Measurements from ENCODE around the gene PDXP.

PDXP gene

GRCh38 chr22:37619991-37620390 is 38.5 kb upstream of the PDXP start:
- Histone ChIP-seq H3K4me1 (ENCODE audit: control insufficient read depth, insufficient read depth, low read length) (no peaks in the 10 kb centered on the region), H3K9me3 (ENCODE audit: control insufficient read depth, insufficient read depth, low read depth, low read length) (no peaks in the 10 kb centered on the region), H3K27ac (ENCODE audit: extremely low read depth, low read depth, low read length) (no peak overlapping the region), H3K4me3 (ENCODE audit: low read depth, low read length) (no peak overlapping the region), H3K36me3 (ENCODE audit: control insufficient read depth in 2 of 2, insufficient read depth in 1 of 2, low read length in 2 of 2) (peaks cover 22 to 78% of the 10 kb centered on the region in 2 experiments; a peak in 2 of 3 replicates)
- TF ChIP-seq FEZF1 (tag by site-specific recombination; IDR thresholded peaks at IDR 0.05) (no peak), ZNF76 (tag by site-specific recombination; IDR thresholded peaks at IDR 0.05; ENCODE audit: borderline replicate concordance, low read depth) (no peak), ZNF248 (tag by site-specific recombination; IDR thresholded peaks at IDR 0.05) (no peak), YY1 (tag by site-specific recombination; IDR thresholded peaks at IDR 0.05) (no peak), ZNF391 (tag by site-specific recombination; IDR thresholded peaks at IDR 0.05; ENCODE audit: borderline replicate concordance, low read depth) (no peak)
- CTCF ChIA-PET = interaction anchor here (0.6 to 3.8 kb wide), 8 partner anchors 23 to 993 kb away, joined by 3 to 18 read pairs (median 4); no protein-coding TSS in a partner anchor
- POLR2A ChIA-PET = interaction anchor here (0.6 to 0.7 kb wide), 3 partner anchors 28 to 64 kb away, joined by 3 to 7 read pairs (median 4); no protein-coding TSS in a partner anchor

GRCh38 chr22:37621352-37621860 is 37.1 kb upstream of the PDXP start:
- POLR2A ChIA-PET = no interaction called here
- H3K4me3 ChIP-seq (ENCODE audit: low read depth, low read length) = no peak overlapping the region
- H3K27ac ChIP-seq (ENCODE audit: extremely low read depth, low read depth, low read length) = no peak overlapping the region
- CTCF ChIA-PET = interaction anchor here (0.6 to 3.8 kb wide), 5 partner anchors 12 to 159 kb away, joined by 3 to 18 read pairs (median 4); no protein-coding TSS in a partner anchor
- TF ChIP-seq ZBTB17 (tag by site-specific recombination; IDR thresholded peaks at IDR 0.05) (peak; percentile 55), ZNF621 (tag by site-specific recombination; IDR thresholded peaks at IDR 0.05) (no peak)
- H3K36me3 ChIP-seq (ENCODE audit: control insufficient read depth in 2 of 2, insufficient read depth in 1 of 2, low read length in 2 of 2) = peaks cover 22 to 87% of the 10 kb centered on the region in 2 experiments; a peak in 2 of 3 replicates
- H3K9me3 ChIP-seq (ENCODE audit: control insufficient read depth, insufficient read depth, low read depth, low read length) = no peaks in the 10 kb centered on the region
- H3K4me1 ChIP-seq (ENCODE audit: control insufficient read depth, insufficient read depth, low read length) = no peaks in the 10 kb centered on the region

- POLR2A ChIA-PET = interaction anchor here (1.3 kb wide), 1 partner anchor 11 kb away, joined by 3 read pairs; no protein-coding TSS in a partner anchor
- Histone ChIP-seq H3K4me3 (ENCODE audit: low read depth, low read length) (no peak overlapping the region), H3K9me3 (ENCODE audit: control insufficient read depth, insufficient read depth, low read depth, low read length) (no peaks in the 10 kb centered on the region), H3K4me1 (ENCODE audit: control insufficient read depth, insufficient read depth, low read length) (no peaks in the 10 kb centered on the region), H3K27ac (ENCODE audit: extremely low read depth, low read depth, low read length) (no peak overlapping the region), H3K36me3 (ENCODE audit: control insufficient read depth in 2 of 2, insufficient read depth in 1 of 2, low read length in 2 of 2) (peaks cover 15 to 83% of the 10 kb centered on the region in 2 experiments; a peak in 2 of 3 replicates)
- CTCF ChIA-PET = interaction anchor here (0.6 to 3.5 kb wide), 17 partner anchors 9 to 314 kb away, joined by 3 to 20 read pairs (median 4); no protein-coding TSS in a partner anchor
- TF ChIP-seq EGR2 (tag by site-specific recombination; IDR thresholded peaks at IDR 0.05; ENCODE audit: low read depth) (peak; percentile 95), IKZF3 (tag by site-specific recombination; IDR thresholded peaks at IDR 0.05) (no peak), ZNF292 (tag by site-specific recombination; IDR thresholded peaks at IDR 0.05; ENCODE audit: borderline replicate concordance, low read depth) (no peak), ZNF514 (tag by site-specific recombination; IDR thresholded peaks at IDR 0.05) (no peak), ZNF645 (tag by site-specific recombination; IDR thresholded peaks at IDR 0.05) (no peak), MYNN (tag by site-specific recombination; IDR thresholded peaks at IDR 0.05; ENCODE audit: borderline replicate concordance) (no peak), ZIC2 (tag by site-specific recombination; IDR thresholded peaks at IDR 0.05) (peak; percentile 66), ZNF391 (tag by site-specific recombination; IDR thresholded peaks at IDR 0.05; ENCODE audit: borderline replicate concordance, low read depth) (no peak), ATF2 (tag by site-specific recombination; IDR thresholded peaks at IDR 0.05; ENCODE audit: low read depth) (no peak), ZNF610 (tag by site-specific recombination; IDR thresholded peaks at IDR 0.05; ENCODE audit: borderline replicate concordance) (no peak), PATZ1 (tag by site-specific recombination; IDR thresholded peaks at IDR 0.05) (peak; percentile 66), GLI2 (tag by site-specific recombination; IDR thresholded peaks at IDR 0.05; ENCODE audit: borderline replicate concordance, low read depth) (no peak), ZNF670 (tag by site-specific recombination; IDR thresholded peaks at IDR 0.05; ENCODE audit: low read depth) (no peak), ZNF785 (tag by site-specific recombination; IDR thresholded peaks at IDR 0.05) (no peak), ZNF658 (tag by site-specific recombination; IDR thresholded peaks at IDR 0.05) (no peak), ZNF311 (tag by site-specific recombination; IDR thresholded peaks at IDR 0.05; ENCODE audit: borderline replicate concordance) (no peak), ZNF558 (tag by site-specific recombination; IDR thresholded peaks at IDR 0.05) (no peak), KLF16 (tag by site-specific recombination; IDR thresholded peaks at IDR 0.05) (no peak), ZNF776 (tag by site-specific recombination; IDR thresholded peaks at IDR 0.05; ENCODE audit: borderline replicate concordance) (no peak)
Measured at GRCh38 chr22:37623075-37624016, 35.2 kb upstream of the PDXP start.

Data from HEK293 (cell line).